Airway epithelial cell (primary cell): ENCODE measurements around the gene COL11A1. TPM values are rescaled to one million over a fixed set of nuclear protein-coding genes. Genes with fewer than 3 reads are reported as not detected.

Source experiments
- total RNA-seq: library from RNA; depleted of rRNA; stranded (reverse); fragments of >200 nt; gene quantifications from 2 replicates; pipeline ENCODE4 v1.2.3, GENCODE V29; 2015

The COL11A1 gene
- total RNA-seq, result 0.07 and 0.42 TPM in 2 replicates

DNA sequence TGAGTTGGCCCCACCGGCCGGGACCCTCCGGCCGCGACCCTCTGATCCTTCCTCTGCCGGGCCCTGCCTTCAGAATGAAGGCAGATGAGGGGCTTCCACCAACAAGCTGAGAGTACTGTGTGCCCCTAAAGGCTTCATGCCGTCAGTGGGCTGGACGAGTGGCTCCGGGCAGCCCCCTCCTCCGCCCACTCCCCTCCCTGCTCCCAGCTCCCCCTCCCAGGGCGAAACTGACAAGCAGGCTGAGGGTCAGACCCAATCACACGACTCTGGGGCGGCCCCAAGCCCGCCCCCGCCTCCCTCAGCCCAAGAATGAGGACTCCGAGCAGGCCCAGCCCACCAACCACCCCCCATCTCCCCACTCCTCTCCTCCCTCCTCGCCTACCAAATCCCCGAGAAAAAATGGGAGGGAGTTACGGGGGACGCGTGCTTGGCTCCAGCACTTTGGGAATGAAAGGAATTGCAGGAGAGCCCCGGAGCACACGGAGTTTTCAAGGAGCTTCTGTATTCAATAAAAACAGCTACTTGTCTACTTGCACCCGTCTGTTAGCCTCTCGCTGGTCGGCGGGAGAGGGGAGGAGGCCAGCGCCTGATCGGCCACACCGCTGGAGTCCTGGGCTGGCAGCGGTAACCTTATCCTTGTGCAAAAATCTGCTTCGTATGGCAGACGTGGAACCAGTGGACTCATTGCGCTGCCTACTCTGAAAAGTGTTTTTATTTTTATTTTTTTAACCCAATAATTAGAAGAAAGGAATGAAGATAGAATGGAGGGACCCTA, at the start of gene COL11A1:
COL11A1 (minus strand) TSS at position 147 of the 775 bp plus-strand sequence. CDS start 344 bp downstream, outside the sequence.

